IMR-90 (cell line): ENCODE data around the gene CDC25A. TPM values are rescaled to one million over a fixed set of nuclear protein-coding genes. Genes with fewer than 3 reads are reported as not detected.

ENCODE experiments used
- ATAC-seq: fragments of 200-7000 bp; cut with Tn5 transposase; 2 replicates; pipeline ENCODE4 v1.9.1; 2020; ENCODE audit warnings: low read depth, mild to moderate bottlenecking, moderate library complexity
- BruUV-seq: library from RNA; stranded (reverse); fragments of 400-500 nt; replicated peaks from 2 replicates; lab custom pipeline; 2021; lab: Mats Ljungman, UMichigan
- CTCF ChIA-PET: fragments of 300-600 bp; formaldehyde crosslinking; extraction: SDS; loops from one replicate; lab custom pipeline; 2021; ENCODE audit warnings: antibody characterized with exemption; lab: Yijun Ruan, JAX
- POLR2A ChIA-PET: fragments of 300-600 bp; sonication (Branson Sonifier 250); formaldehyde crosslinking; loops from one replicate; lab custom pipeline; 2022; ENCODE audit warnings: antibody characterized with exemption; ENCODE audit not compliant: unreplicated experiment; lab: Charles Lee
- DNase-seq: peaks from one replicate; pipeline ENCODE4 v3.0.0; 2013
- H2AFZ ChIP-seq: replicated peaks from 2 replicates; pipeline ENCODE3; 2013; ENCODE audit warnings: low read length, mild to moderate bottlenecking; ENCODE audit not compliant: poor library complexity
- H2AK5ac ChIP-seq: 2 replicates; pipeline ENCODE4 v1.6.1; 2013; ENCODE audit warnings: low read depth, low read length, inconsistent platforms
- H2AK9ac ChIP-seq: replicated peaks from 2 replicates; pipeline ENCODE3; 2013; ENCODE audit warnings: mild to moderate bottlenecking, low read depth, low read length, moderate library complexity; ENCODE audit not compliant: poor library complexity
- H2BK120ac ChIP-seq: 2 replicates; pipeline ENCODE4 v1.6.1; 2013; ENCODE audit warnings: low read depth, low read length, inconsistent platforms
- H2BK15ac ChIP-seq: 3 replicates; pipeline ENCODE4 v1.6.1; 2013; ENCODE audit warnings: low read depth, low read length, inconsistent platforms
- H2BK20ac ChIP-seq: 2 replicates; pipeline ENCODE4 v1.6.1; 2013; ENCODE audit warnings: low read depth, mild to moderate bottlenecking, inconsistent platforms, low read length, moderate library complexity
- H2BK5ac ChIP-seq: 2 replicates; pipeline ENCODE4 v1.6.1; 2013; ENCODE audit warnings: mild to moderate bottlenecking, low read depth, low read length, inconsistent platforms; ENCODE audit not compliant: poor library complexity, severe bottlenecking
- H3K14ac ChIP-seq: replicated peaks from 2 replicates; pipeline ENCODE4 v1.6.1; 2013; ENCODE audit warnings: low read depth, low read length, inconsistent platforms
- H3K18ac ChIP-seq: 2 replicates; pipeline ENCODE4 v1.6.1; 2013; ENCODE audit warnings: low read depth, low read length, control low read depth
- H3K23ac ChIP-seq: 2 replicates; pipeline ENCODE4 v1.6.1; 2013; ENCODE audit warnings: low read depth, low read length, inconsistent platforms
- H3K27ac ChIP-seq: 2 replicates; pipeline ENCODE4 v1.5.1; 2013; ENCODE audit warnings: mild to moderate bottlenecking, control low read depth, low read length; ENCODE audit not compliant: insufficient read depth
- H3K27me3 ChIP-seq: 2 replicates; pipeline ENCODE4 v1.6.1; 2013; ENCODE audit warnings: low read length; ENCODE audit not compliant: control insufficient read depth, insufficient read depth
- H3K36me3 ChIP-seq: 2 replicates; pipeline ENCODE4 v1.6.1; 2013; ENCODE audit warnings: low read length, mixed read lengths; ENCODE audit not compliant: control insufficient read depth, insufficient read depth
- H3K4ac ChIP-seq: 2 replicates; pipeline ENCODE4 v1.6.1; 2013; ENCODE audit warnings: low read depth, low read length, inconsistent platforms
- H3K4me1 ChIP-seq: 2 replicates; pipeline ENCODE4 v1.6.1; 2013; ENCODE audit warnings: low read length, mixed read lengths; ENCODE audit not compliant: control insufficient read depth, insufficient read depth
- H3K4me2 ChIP-seq: 2 replicates; pipeline ENCODE4 v1.6.1; 2013; ENCODE audit warnings: low read depth, mild to moderate bottlenecking, control low read depth, low read length, moderate library complexity
- H3K4me3 ChIP-seq: 2 replicates; pipeline ENCODE4 v1.5.1; 2013; ENCODE audit warnings: low read depth, mild to moderate bottlenecking, control low read depth, low read length, moderate library complexity; ENCODE audit not compliant: insufficient read depth
- H3K56ac ChIP-seq: 2 replicates; pipeline ENCODE4 v1.6.1; 2013; ENCODE audit warnings: low read length, inconsistent platforms; ENCODE audit not compliant: insufficient read depth; ENCODE audit errors: extremely low read depth
- H3K79me1 ChIP-seq, 2 experiments: 2 replicates each; pipeline ENCODE4 v1.6.1; 2013; ENCODE audit warnings: low read length in 2 of 2, inconsistent platforms in 1 of 2, low read depth in 1 of 2
- H3K9ac ChIP-seq: 2 replicates; pipeline ENCODE4 v1.6.1; 2013; ENCODE audit warnings: low read depth, low read length, control low read depth
- H3K9me1 ChIP-seq: 2 replicates; pipeline ENCODE4 v1.6.1; 2013; ENCODE audit warnings: low read length, inconsistent platforms; ENCODE audit not compliant: insufficient read depth
- H3K9me3 ChIP-seq: 2 replicates; pipeline ENCODE4 v1.6.1; 2013; ENCODE audit warnings: low read length; ENCODE audit not compliant: control insufficient read depth, insufficient read depth
- H4K20me1 ChIP-seq: 2 replicates; pipeline ENCODE4 v1.6.1; 2013; ENCODE audit warnings: low read length, inconsistent platforms; ENCODE audit not compliant: insufficient read depth
- H4K5ac ChIP-seq: 2 replicates; pipeline ENCODE4 v1.6.1; 2013; ENCODE audit warnings: mild to moderate bottlenecking, low read depth, low read length, control low read depth
- H4K8ac ChIP-seq, 2 experiments: 2 replicates each; pipeline ENCODE4 v1.6.1; 2013; ENCODE audit warnings: low read depth in 2 of 2, low read length in 2 of 2, control low read depth in 1 of 2, inconsistent platforms in 1 of 2
- H4K91ac ChIP-seq: 2 replicates; pipeline ENCODE4 v1.6.1; 2013; ENCODE audit warnings: low read depth, low read length, inconsistent platforms; ENCODE audit not compliant: insufficient read depth
- BHLHE40 ChIP-seq: fragments of 150-350 bp; IDR thresholded peaks from 2 replicates; pipeline ENCODE4 v1.6.1; 2016; ENCODE audit warnings: mild to moderate bottlenecking, low read depth, low read length
- CEBPB ChIP-seq: IDR thresholded peaks from 2 replicates; pipeline ENCODE4 v1.6.1; 2012; ENCODE audit warnings: low read depth, low read length, improper control_type of control experiment
- CHD1 ChIP-seq: IDR thresholded peaks from 2 replicates; pipeline ENCODE4 v1.6.1; 2012; ENCODE audit warnings: low read depth, low read length, improper control_type of control experiment
- CTCF ChIP-seq: conservative IDR thresholded peaks from 2 replicates; pipeline ENCODE4 v1.5.1; 2012; ENCODE audit warnings: mild to moderate bottlenecking, low read depth, low read length, improper control_type of control experiment
- FOS ChIP-seq: fragments of 150-350 bp; IDR thresholded peaks from 2 replicates; pipeline ENCODE4 v1.6.1; 2016; ENCODE audit warnings: low read depth, low read length
- MAFK ChIP-seq: IDR thresholded peaks from 2 replicates; pipeline ENCODE4 v1.6.1; 2012; ENCODE audit warnings: low read depth, low read length, improper control_type of control experiment
- MXI1 ChIP-seq: IDR thresholded peaks from 2 replicates; pipeline ENCODE4 v1.6.1; 2012; ENCODE audit warnings: low read depth, mild to moderate bottlenecking, low read length, moderate library complexity, borderline replicate concordance
- POLR2A ChIP-seq: IDR thresholded peaks from 2 replicates; pipeline ENCODE4 v1.6.1; 2012; ENCODE audit warnings: mild to moderate bottlenecking, low read depth, low read length
- RAD21 ChIP-seq: IDR thresholded peaks from 2 replicates; pipeline ENCODE4 v1.6.1; 2012; ENCODE audit warnings: low read length, improper control_type of control experiment
- RCOR1 ChIP-seq: IDR thresholded peaks from 2 replicates; pipeline ENCODE4 v1.6.1; 2012; ENCODE audit warnings: mild to moderate bottlenecking, low read length, improper control_type of control experiment; ENCODE audit not compliant: insufficient replicate concordance
- RFX5 ChIP-seq: IDR thresholded peaks from 2 replicates; pipeline ENCODE4 v1.8.0; 2012; ENCODE audit warnings: low read depth, mild to moderate bottlenecking, low read length, moderate library complexity
- SMC3 ChIP-seq: fragments of 150-350 bp; IDR thresholded peaks from 2 replicates; pipeline ENCODE4 v1.6.1; 2016; ENCODE audit warnings: low read depth, mild to moderate bottlenecking, antibody characterized with exemption, low read length, moderate library complexity
- WGBS, 2 experiments: methylation state at CpG; one replicate each; pipeline versions ENCODE4 v1.1.5 to v1.1.7; 2013; ENCODE audit warnings: missing lambda C conversion rate in 2 of 2; ENCODE audit not compliant: insufficient read length in 1 of 2; ENCODE audit errors: extremely low coverage in 2 of 2; 5-methylcytosine and 5-hydroxymethylcytosine counted together
- dilution Hi-C: fragments of 300-500 bp; cut with HindIII; formaldehyde crosslinking; loops from one replicate; pipeline ENCODE4 v1.14.3; 2018; ENCODE audit warnings: low sequenced_read_pairs; ENCODE audit not compliant: unreplicated experiment
- in situ Hi-C: fragments of 300-500 bp; cut with MboI; formaldehyde crosslinking; loops from 3 replicates; pipeline ENCODE4 v1.14.3; 2019; ENCODE audit warnings: low sequenced_read_pairs, inconsistent platforms, mixed read lengths
- intact Hi-C: fragments of 100-400 bp; cut with micrococcal nuclease; formaldehyde crosslinking; loops from 2 replicates; pipeline ENCODE4 v1.10.0; 2022
- polyA plus RNA-seq, 3 experiments: library from polyadenylated mRNA; depleted of rRNA; stranded (reverse); fragments of >200 nt; gene quantifications; 2 replicates each; pipeline ENCODE4 v1.2.3, GENCODE V29; 2012; ENCODE audit warnings: low replicate concordance in 1 of 3
- total RNA-seq: library from RNA; depleted of rRNA; stranded (reverse); fragments of >200 nt; gene quantifications from 2 replicates; pipeline ENCODE4 v1.2.3, GENCODE V29; 2012
- TF ChIP-seq, protein P1 (sequence below): fragments of 150-350 bp; IDR thresholded peaks from 2 replicates; pipeline ENCODE4 v1.6.1; 2017; ENCODE audit warnings: mild to moderate bottlenecking, antibody characterized with exemption, low read length, low read depth

The CDC25A gene
- total and polyA plus RNA-seq, 2 of the 4 experiments (the other 2 are of a cell fraction) = 4.2 to 10.6 TPM

DNA sequence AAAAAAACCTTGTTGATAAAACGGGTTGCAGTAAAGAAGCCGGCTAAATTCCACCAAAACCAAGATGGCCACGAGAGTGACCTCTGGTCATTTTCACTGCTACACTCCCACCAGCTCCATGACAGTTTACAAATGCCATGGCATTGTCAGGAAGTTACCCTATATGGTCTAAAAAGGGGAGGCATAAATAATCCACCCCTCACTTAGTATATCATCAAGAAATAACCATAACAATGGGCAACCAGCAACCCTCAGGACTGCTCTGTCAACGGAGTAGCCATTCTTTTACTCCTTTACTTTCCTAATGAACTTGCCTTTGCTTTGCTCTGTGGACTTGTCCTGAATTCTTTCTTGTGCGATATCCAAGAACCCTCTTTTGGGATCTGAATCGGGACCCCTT, 14.4 kb upstream of the CDC25A start:
- Histone ChIP-seq H4K5ac (no peak overlapping the region), H3K79me1 (no peaks in the 10 kb centered on the region), H3K9me1 (no peaks in the 10 kb centered on the region), H3K27ac (no peak overlapping the region), H3K9ac (no peak overlapping the region), H4K8ac (no peak overlapping the region), H3K23ac (no peak overlapping the region), H3K56ac (no peak overlapping the region), H3K4me2 (no peak overlapping the region), H2BK20ac (no peak overlapping the region), H3K36me3 (no peaks in the 10 kb centered on the region), H3K27me3 (peaks cover 13% of the 10 kb centered on the region), H3K18ac (no peak overlapping the region), H2BK15ac (no peak overlapping the region), H3K14ac (no peak overlapping the region), H2AFZ (no peak overlapping the region), H2AK5ac (no peak overlapping the region), H2BK120ac (no peak overlapping the region), H4K91ac (no peak overlapping the region), H2AK9ac (no peak overlapping the region), H3K9me3 (no peaks in the 10 kb centered on the region), H2BK5ac (no peak overlapping the region), H4K20me1 (no peaks in the 10 kb centered on the region), H3K4ac (no peak overlapping the region), H3K4me1 (no peaks in the 10 kb centered on the region), H3K4me3 (no peak overlapping the region)
- BruUV-seq = no TSS peak
- intact Hi-C loops = no loop called here
- DNase-seq = no peak
- in situ Hi-C loops = no loop called here
- no CpG with 5 or more reads among the region's 6 CpGs for WGBS, 2 experiments
- dilution Hi-C loops = no loop called here
- ATAC-seq = no peak
- TF ChIP-seq FOS (no peak), CEBPB (no peak), RAD21 (no peak), RCOR1 (no peak), MXI1 (no peak), CTCF (no peak), MAFK (no peak), CHD1 (no peak), BHLHE40 (no peak), POLR2A (no peak), SMC3 (no peak), RFX5 (no peak)
- TF ChIP-seq, protein P1, sequence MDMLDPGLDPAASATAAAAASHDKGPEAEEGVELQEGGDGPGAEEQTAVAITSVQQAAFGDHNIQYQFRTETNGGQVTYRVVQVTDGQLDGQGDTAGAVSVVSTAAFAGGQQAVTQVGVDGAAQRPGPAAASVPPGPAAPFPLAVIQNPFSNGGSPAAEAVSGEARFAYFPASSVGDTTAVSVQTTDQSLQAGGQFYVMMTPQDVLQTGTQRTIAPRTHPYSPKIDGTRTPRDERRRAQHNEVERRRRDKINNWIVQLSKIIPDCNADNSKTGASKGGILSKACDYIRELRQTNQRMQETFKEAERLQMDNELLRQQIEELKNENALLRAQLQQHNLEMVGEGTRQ = no peak
- ChIA-PET POLR2A (no interaction called here), CTCF (interaction anchor here (0.6 kb wide), 1 partner anchor 65 kb away, joined by 5 read pairs; no protein-coding TSS in a partner anchor)
